Measurements from ENCODE around the gene MC2R. TPM values are rescaled to one million over a fixed set of nuclear protein-coding genes. Genes with fewer than 3 reads are reported as not detected.

The MC2R gene
- total RNA-seq, 4 donors from 2014 or later, result not detected

DNA sequence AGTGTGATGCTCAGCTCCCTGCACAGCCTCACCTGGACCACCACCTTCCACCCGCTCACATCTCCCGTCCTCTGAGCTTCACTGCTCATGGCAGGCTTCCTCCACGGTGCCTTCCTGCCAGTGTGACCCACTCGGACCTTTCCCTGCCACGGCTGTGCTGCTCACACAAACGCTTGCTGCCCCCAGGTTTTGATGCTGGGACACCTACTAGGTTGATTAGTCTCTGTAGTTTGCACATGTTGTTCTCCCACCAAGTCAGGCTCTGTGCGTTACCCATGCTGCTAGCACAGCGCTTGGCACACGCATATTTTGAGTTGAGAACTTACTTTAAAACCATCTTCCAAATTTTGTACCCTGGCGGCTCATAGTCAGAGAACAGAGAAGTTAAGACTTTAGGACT lies 2.1 kb downstream of the MC2R start:
- no peaks in the 10 kb centered on the region for H3K4me1 ChIP-seq
- H3K27ac ChIP-seq, result no peak overlapping the region
- TF ChIP-seq POLR2A (IDR thresholded peaks at IDR 0.05), result no peak
- TF ChIP-seq EP300 (IDR thresholded peaks at IDR 0.05), result no peak
- TF ChIP-seq, protein P1, sequence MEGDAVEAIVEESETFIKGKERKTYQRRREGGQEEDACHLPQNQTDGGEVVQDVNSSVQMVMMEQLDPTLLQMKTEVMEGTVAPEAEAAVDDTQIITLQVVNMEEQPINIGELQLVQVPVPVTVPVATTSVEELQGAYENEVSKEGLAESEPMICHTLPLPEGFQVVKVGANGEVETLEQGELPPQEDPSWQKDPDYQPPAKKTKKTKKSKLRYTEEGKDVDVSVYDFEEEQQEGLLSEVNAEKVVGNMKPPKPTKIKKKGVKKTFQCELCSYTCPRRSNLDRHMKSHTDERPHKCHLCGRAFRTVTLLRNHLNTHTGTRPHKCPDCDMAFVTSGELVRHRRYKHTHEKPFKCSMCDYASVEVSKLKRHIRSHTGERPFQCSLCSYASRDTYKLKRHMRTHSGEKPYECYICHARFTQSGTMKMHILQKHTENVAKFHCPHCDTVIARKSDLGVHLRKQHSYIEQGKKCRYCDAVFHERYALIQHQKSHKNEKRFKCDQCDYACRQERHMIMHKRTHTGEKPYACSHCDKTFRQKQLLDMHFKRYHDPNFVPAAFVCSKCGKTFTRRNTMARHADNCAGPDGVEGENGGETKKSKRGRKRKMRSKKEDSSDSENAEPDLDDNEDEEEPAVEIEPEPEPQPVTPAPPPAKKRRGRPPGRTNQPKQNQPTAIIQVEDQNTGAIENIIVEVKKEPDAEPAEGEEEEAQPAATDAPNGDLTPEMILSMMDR (IDR thresholded peaks at IDR 0.05), result no peak
- H3K9me3 ChIP-seq, result no peaks in the 10 kb centered on the region
- H3K27me3 ChIP-seq, result no peaks in the 10 kb centered on the region
- 72 to 86% methylated on average over 10 of the region's 10 CpGs for WGBS, 2 donors
- no peak for DNase-seq (ENCODE audit: low spot score in 2 of 2)
- H3K36me3 ChIP-seq, result no peaks in the 10 kb centered on the region
- H3K4me3 ChIP-seq, result no peak overlapping the region

DNA sequence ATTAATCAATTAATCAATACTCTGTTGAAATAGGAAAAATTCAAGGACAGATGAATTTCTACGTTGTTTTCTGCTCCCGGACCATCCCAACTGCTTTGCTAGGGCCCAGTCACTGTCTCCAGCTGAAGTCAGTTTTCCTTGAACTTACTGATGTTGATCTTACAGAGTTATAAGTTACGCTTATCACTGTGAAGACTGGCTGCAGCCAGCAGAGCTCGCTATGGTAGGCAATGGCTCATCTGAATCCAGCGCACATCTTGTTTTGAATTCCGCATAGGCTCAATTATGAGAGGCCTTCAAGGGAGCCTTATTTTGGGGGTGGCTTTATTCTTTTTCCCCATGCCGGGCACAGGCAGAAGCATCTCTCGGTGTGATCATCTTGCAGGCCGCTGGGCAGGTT lies 2.7 kb downstream of the MC2R start:
- H3K9me3 ChIP-seq, result no peaks in the 10 kb centered on the region
- H3K27ac ChIP-seq, result no peak overlapping the region
- DNase-seq (ENCODE audit: low spot score in 2 of 2), result no peak
- TF ChIP-seq POLR2A (IDR thresholded peaks at IDR 0.05), result no peak
- TF ChIP-seq, protein P1 (IDR thresholded peaks at IDR 0.05), result no peak
- no peak for TF ChIP-seq EP300 (IDR thresholded peaks at IDR 0.05)
- H3K4me1 ChIP-seq, result no peaks in the 10 kb centered on the region
- WGBS, 2 donors, result 82 to 86% methylated on average over 9 of the region's 9 CpGs
- H3K4me3 ChIP-seq, result no peak overlapping the region
- H3K36me3 ChIP-seq, result no peaks in the 10 kb centered on the region
- H3K27me3 ChIP-seq, result no peaks in the 10 kb centered on the region

DNA sequence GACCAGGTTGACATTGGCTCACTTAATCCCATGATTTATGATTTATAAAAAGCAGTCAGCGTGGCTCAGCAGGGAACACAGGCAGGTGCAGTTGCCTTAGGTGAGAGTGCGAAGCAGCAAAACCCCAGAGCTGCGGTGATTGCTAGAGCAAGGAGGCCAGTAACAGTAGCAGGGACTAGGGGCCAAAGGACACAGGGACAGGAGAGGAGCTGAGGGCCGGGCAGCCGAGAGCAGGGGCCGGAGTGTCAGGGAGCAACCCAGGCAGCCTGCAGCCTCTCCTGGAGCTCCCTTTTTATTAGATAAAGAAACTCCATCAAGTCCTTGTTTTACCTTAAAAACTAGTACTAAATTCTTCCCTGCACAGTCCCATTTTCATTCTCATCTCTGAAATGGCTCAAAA lies 4.3 kb downstream of the MC2R start:
- no peak for DNase-seq (ENCODE audit: low spot score in 2 of 2)
- H3K9me3 ChIP-seq, result no peaks in the 10 kb centered on the region
- WGBS, 2 donors, result 76% methylated on average over 6 of the region's 6 CpGs
- no peaks in the 10 kb centered on the region for H3K27me3 ChIP-seq
- H3K4me3 ChIP-seq, result no peak overlapping the region
- H3K27ac ChIP-seq, result no peak overlapping the region
- no peaks in the 10 kb centered on the region for H3K4me1 ChIP-seq
- no peak for TF ChIP-seq POLR2A (IDR thresholded peaks at IDR 0.05)
- TF ChIP-seq, protein P1 (IDR thresholded peaks at IDR 0.05), result no peak
- TF ChIP-seq EP300 (IDR thresholded peaks at IDR 0.05), result no peak
- H3K36me3 ChIP-seq, result no peaks in the 10 kb centered on the region

DNA sequence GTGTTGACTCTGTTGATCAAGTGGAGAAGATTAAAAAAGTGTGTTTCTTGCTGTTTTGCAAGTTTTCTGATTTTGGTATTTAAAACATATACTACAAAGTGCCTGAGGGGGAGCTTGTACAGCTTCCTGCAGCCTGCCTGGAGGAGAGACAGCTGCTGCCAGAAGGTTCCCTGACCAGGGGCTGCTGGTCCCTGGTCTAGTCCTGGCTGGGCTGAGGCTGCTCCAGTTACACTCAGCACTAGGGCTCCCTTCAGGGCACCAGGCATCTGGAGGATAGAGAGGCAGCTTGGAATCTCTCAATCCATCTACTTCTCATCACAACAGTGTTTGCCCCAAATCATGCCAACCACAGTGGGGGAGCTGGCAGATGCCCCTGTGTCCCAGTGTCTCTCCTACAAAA lies 4.8 kb downstream of the MC2R start:
- Histone ChIP-seq H3K27ac (no peak overlapping the region), H3K9me3 (no peaks in the 10 kb centered on the region), H3K4me3 (no peak overlapping the region), H3K27me3 (no peaks in the 10 kb centered on the region), H3K4me1 (no peaks in the 10 kb centered on the region), H3K36me3 (no peaks in the 10 kb centered on the region)
- TF ChIP-seq POLR2A (IDR thresholded peaks at IDR 0.05) (no peak), EP300 (IDR thresholded peaks at IDR 0.05) (no peak)
- TF ChIP-seq, protein P1 (IDR thresholded peaks at IDR 0.05), result no peak
- no peak for DNase-seq (ENCODE audit: low spot score in 2 of 2)

DNA sequence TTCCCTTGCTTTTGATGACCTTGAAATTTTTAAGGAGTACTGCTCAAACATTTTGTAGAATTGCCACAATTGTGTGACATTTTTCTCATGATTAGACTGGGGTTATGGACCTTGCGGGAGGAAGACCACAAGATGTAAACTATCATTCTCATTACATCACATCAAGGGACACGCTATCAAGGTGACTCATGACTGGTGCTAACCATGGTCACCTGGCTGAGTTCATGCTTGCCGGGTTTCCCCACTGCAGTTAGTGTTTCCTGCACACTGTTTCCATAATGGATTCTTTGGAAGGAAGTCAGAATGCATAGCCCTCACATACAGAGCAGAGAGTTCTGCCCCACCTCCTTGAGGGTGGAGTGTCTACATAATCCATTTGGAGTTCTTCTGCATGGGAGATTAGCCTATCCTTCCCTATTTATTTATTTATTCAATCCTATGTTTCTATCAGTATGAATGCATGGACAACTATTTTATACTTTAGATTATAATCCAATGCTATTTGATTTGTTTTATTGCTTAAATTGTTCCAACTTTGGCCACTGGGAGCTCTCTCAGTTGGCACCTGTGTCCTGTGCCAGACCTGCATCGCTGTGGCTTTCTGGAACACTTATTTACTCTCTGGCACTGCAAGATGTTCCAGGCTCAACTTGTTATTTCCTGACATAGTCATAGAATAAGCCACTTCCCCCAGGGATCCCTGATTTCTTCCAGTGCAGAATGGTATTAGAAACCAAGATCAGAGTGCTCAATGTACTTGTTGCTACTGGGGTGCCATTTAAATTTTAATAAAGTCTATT lies 6.0 kb downstream of the MC2R start:
- no peak for DNase-seq (ENCODE audit: low spot score in 2 of 2)
- 86 to 87% methylated on average over 4 of the region's 4 CpGs for WGBS, 2 donors
- H3K27me3 ChIP-seq, result no peaks in the 10 kb centered on the region

More for the DNA sequence above, 6.0 kb downstream of the MC2R start:
- no peak for TF ChIP-seq POLR2A (IDR thresholded peaks at IDR 0.05)
- TF ChIP-seq, protein P1 (IDR thresholded peaks at IDR 0.05), result no peak
- TF ChIP-seq EP300 (IDR thresholded peaks at IDR 0.05), result no peak
- Histone ChIP-seq H3K4me1 (no peaks in the 10 kb centered on the region), H3K9me3 (no peaks in the 10 kb centered on the region), H3K27ac (no peak overlapping the region), H3K36me3 (no peaks in the 10 kb centered on the region), H3K4me3 (no peak overlapping the region)
